HG02759 (cell line): ENCODE results near the gene CD93.

ENCODE experiments used
- ATAC-seq: cut with Tn5 transposase; IDR thresholded peaks from one replicate; pipeline ENCODE4 v1.9.1; 2021; ENCODE audit warnings: mild to moderate bottlenecking, moderate library complexity; ENCODE audit not compliant: unreplicated experiment

CD93 gene

DNA sequence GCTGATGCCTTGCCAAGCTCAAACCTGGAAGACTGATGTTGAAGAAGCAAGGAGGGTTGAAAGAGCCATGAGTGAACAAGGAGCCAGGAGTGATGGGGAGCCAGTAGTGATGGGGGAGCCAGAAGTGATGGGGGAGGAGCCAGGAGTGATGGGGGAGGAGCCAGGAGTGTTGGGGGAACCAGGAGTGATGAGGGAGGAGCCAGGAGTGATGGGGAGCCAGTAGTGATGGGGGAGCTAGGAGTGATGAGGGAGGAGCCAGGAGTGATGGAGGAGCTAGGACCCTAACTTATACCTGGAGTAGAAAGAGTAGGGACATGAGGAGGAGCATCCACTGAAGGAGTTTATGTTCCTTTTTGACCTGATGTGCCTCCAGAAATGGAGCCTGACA is 14.6 kb upstream of the CD93 start:
- ATAC-seq: no peak

DNA sequence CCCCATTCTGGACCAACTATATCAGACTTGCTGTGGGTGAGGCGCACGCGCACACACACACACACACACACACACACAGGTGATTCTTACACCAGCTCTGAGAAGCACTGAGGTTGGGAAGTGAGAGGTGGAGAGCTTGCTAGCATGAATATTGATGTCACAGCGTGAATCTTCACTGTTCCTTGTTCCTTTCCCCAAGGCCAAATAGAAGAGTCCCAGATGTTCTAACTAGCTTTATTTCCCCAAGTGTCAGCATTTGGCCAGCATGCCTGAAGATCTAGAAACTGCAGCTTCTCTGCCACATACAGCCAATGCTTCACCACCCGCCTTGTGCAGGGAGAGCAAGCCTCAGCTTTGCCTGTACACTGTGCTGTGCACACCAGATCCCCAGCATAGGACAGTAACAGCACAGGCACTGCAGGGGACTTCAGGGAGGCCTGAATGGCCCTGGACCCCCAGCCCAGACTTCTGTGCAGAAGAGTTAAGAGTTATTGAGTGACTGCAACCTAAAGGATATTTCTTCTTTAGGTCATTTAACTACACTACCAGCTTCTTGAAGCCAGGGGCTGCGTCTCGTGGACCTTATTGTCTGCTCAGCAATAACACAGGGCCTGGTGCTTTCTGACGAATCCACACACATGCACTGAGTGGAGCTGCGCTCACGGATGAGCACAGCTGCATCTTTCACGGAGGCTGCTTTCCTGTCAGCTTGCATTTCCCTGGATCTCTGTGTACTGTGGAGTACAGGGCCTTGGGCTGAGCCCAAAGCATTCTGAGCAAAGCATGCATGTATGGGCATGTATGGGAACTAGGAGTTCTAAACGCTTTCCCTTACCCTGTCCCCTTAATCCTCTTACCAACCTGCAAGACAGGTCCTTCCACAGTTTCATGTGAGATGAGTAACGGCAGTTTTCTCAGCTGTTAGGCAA is 13.9 kb upstream of the CD93 start:
- no peak for ATAC-seq

DNA sequence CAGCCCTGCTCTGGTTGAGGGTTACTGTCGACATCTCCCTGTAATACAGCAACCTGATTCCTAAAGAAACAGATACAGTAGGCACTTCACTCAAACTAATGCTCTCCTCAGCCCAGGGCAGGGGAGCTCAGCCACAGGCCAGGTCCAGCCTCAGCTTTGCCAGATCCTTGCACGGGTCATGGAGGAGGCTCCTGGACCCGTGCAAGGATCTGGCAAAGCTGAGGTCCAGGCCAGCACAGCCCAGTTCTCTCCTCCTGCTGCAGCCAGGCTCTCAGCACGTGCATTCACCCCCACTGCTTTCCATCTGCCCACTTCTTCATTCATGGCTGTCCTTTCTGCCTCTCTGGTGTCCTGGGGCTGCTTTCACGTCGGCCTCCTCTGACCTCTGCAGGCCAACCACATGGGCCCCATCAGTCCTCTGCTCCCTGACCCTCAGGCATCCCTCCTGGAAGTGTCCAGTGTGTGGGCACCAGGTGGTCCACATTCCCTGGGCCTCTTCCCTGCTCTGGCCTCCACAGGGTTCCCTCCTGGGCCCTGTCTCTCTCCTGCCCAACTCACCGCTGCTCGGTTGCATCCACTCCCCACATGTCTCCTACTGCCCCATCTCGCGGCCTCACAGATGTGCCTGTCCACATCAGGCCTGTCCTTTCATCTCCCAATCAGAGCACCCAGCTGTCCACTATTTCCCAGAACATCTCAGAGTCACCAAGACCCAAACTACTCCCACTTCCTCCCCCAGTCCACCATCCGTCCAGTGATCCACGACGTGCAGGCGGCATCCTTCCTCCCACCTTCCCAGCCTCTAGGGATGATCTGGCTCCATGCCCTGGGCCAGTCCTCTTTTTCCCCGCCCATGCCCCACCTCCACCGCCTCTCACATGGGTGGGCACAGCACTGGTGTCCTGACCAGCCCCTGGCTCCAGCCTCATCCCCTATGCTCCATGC is 11.8 kb upstream of the CD93 start:
- no peak for ATAC-seq

DNA sequence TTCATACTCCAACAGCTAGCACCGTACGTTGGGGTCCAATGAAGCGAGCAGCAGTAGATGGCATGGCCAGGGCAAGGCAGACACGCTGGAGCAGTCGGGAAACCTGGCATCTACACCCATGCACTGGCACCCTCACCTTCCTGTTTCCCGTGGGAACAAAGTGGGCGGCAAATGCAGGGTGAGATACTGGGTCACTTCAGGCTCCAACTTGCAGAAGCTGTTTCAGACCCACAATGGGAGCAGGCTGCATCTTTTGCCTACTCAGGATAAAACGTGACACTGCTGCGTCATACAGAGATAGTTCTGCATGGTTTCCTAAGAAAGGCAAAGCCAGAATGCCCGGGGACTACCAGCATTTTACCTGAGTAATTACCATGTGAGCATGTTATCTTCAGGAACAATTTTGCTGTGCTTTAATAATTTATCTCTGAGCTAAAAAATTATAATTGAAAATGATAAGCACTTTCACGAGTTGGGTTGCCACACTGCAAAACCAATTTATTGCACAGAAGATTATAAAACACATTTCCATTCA is 10.9 kb upstream of the CD93 start:
- no peak for ATAC-seq

DNA sequence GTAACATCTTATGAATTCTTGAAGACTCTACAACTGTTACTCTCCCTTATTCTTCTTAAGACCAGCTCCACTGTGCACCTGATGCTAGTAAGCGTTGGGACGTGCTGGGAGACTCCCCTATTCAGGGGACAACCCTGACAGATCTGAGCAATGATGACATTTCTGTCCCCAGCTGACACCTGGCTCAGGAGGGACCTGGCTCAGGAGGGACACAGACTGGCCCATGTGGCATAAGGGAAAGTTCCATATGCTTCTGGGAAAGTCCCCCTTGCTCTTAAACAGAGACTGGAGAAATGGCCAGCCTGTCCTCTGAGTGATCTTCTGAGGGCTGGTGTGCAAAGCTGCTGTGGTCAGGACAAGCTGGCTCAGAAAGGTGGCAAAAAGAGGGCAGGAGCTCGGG is 10.0 kb upstream of the CD93 start:
- ATAC-seq: no peak

DNA sequence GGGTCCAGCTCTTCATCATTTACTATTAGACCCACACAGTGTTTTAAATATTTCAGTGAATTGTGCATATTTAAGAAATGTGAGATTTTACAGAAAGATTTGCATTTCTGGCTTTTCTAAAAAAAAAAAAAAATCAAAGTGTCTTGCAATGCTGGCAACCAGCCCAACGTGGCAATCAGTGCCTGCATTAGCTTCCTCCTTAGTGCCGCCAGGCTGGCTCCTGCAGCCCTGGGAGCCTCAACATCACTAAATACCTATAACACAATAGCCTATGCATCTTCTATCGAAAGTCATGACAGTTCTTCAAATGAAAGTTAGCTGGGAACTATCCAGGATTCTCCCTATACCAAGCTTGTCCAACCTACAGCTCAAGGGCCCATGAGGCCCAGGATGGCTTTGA is 9.4 kb upstream of the CD93 start:
- ATAC-seq: no peak

DNA sequence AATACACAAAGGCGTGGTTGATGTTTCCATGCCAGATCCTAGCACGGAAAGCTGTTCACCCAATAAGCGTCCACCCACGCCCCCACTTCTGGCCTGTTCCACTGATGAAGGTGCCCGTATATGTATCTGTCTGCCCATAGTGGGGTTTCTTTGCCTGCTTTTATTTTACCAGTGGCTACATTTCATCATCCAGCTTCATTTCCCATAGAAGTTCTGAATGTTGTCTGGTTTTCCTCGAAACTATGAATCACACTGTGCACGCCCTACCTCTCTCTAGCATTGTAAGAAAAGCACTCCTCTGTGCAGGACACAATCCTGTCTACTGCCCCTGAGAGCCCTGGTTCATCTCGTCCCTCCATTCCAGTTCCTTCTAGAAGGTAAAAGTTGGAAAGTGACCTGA is 8.8 kb upstream of the CD93 start:
- ATAC-seq: no peak

DNA sequence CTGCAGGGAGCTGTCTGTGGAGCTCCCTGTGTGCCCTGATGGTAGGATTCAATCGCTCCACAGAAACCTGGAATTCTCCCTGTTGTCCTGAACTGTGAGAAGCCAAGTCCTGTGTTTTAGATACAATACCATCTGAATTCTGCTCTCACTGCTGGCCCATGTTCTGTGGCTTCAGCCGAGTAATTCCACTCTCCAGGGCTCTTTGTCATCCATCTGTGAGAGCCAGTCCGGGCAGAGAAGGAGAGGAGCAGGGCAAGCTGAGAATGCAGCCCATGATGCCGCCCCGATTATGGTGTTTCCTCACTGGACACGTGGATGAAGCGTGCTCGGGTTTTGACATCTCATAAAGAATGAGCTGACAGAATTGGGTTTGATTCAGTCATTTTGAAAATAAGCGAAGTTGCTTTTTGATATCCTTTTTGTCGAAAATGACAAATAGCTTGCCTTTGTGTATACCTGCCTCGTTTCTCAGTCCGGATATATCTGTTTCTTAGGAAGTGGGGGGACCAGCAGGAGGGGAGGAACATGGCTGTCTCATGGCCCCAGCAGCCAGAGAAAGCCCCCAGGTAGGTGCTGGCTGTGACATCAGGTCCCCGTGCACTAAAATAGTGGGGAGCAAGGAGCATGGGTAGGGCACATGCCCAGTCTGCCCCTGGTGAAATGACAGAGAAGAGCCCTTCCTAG is 8.2 kb upstream of the CD93 start:
- no peak for ATAC-seq

DNA sequence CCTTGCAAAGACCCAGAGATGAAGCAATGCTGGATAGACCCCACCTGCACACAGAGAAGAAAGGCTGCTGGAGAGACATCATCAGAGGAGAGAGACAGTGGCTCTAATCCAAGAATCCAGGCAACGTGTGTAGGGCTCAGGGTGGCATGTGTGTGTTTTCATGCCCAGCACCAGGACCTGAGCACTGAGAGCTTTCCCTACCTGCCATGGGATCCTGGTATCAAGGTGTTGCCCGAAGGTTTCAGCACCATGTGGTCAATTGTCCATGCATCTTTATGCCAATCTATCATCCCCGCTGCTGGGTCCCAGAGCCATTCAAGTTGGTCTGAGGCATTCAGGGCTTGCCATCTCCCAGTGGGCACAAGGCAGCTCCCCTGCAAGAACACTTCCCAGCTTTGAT is 7.5 kb upstream of the CD93 start:
- no peak for ATAC-seq

DNA sequence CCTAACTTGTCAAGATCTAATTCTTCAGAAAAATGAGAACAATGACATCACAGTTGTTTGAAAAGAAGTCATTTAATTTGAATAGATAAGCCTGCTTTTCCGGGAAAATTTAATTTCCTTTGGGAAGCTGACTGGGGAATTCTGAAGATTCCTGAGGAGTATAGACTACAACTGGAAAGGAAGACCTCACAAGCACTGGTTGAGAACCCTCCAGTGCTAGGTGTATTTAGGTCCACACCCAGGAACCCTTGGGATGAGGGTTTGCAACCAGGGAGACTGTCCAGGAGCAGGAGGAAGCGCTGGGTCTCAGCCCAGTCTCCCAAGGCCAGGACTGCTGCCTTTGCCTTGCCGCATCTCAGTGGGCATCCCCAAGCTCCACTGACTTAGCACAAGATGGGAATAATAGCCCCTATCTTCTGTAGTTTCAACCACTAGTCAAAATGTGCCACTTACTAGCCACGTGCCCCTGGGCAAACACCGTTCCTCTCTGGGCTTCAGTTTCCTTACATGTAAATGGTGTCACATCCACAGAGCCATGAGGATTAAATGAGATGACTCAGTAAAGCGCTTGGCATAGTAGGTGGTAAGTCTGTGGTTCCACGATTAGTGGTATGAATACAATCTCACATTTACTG is 6.9 kb upstream of the CD93 start:
- no peak for ATAC-seq

DNA sequence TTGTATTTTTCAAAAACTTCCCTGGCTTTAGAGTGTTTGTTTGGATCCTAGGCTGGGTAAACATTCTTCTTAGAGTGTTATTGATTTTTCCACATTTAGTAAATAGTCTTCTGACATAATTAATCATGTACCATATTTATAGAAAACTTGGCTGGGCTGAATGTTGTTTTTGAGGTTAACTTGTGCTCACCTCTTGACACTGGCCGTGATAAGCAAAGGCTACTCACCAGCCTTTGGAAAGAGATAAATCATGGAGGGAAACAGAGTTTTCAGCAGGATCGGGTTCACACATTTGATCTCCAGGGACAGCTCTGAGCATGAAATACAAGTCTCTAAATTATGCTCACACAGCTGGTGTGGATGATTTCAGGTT is 6.2 kb upstream of the CD93 start:
- ATAC-seq: no peak

DNA sequence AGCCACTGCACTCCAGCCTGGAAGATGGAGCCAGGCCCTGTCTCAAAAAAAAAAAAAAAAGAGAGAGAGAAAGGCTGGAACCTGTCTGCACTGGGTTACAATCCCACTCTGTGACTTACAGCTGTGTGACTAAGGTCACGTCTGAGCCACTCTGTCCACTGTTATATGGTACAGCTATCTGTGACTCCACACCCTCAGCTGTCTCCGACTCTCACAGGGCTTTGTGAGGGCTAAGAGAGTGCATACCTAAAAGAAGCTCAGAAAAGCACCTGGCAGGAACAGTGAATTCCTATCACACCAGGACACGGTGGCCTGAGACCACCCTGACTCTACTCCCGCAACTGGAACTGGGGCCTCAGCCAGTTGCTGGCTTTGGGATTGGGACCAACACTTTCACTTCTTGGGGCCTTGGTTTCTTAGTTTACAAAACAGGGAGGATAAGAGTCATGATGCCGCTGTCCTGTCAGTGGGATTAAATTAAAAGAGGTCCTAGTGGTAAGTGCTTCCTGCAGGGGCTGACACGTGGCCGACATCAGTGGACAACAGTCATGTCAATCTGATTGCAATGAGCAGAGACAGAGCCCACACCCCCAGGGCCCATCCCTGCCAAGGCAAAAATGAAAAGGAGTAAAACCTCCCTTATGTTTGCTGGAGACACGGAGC is 5.7 kb upstream of the CD93 start:
- ATAC-seq: no peak

DNA sequence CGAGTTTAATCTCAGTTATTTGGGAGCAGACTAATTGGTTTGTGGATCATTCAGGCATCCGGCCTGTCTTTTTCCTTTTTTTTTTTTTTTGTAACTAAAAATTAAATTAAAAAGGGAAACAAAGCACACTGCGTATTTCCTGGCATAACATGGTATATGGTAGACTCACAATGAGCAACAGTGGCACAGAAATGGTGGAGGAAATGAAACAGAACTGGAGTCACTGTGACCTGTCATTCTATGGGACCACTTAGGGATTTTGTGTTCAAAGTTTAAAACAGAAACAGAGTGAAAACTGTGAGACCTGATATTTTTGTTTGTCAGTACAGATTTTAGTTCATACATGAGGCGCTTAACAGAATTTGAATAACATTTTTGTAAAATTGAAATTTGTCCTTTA is 4.8 kb upstream of the CD93 start:
- no peak for ATAC-seq

DNA sequence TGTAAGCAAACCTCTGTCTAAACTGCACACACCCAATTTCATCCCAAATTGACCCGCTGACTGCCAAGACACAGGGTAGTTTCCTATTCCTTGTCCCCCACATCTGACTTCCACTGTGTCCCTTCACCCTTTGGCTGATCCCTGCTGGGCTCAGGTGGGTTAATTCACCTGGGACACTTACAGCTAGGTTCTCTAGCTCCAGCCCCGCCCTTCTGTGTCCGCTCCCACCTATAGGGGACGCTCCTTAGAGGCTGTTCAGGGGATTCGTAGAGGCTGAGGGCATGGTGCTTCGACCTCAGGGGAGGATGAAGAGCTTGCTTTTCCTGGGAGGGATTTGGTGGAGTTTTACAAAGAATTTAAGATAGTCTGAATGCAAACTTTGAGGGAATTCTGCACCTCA is 4.0 kb upstream of the CD93 start:
- no peak for ATAC-seq

DNA sequence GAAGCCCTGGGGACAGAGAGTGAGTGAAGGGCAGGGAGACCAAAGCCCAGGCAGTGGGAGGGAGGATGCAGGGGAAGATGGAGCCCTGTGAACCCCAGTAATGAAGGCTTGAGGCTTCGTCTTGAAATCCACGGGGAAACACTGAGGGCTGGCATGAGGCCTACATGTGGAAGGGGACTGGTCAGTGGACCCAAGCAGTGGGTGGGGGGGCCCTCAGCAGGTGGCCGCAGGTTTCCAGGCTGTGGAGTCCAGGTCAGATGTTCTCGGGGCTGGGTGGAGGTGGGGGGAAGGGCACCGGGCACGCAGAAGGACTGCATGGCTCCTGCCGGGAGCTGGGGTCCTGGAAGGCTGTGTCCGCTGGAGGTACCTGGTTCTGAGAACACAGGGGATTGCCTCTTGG is 2.7 kb upstream of the CD93 start:
- ATAC-seq: no peak

DNA sequence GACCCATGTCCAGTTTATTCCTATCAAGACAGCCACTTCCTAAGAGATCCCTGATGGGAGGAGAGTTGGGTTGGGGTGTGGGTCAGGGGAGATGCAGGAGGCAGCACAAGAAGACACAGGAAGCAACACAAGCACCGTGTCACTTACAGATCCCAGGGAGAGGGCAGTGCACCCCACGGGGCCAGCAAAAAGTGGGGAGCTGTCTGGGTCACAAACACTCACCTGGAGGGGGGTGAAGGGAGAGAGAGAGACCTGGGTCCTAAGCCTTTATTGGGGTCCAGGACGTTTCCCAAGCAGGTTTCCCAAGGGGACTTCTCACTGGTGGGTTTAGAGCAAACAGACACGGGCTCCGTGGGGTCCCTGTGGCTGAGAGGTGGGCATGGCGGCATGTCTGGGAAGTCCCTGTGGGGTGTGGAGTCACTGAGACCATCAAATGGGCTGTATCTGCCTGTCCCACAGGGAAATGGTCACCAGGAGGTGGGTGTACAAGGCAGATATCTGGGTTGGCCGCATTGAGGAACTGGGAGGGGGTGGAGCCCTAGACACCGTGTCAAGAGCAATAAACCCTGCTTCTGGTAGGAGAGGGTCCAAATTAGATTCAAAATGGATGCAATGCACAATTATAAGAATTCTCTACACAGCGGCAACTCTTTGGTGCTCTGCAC is 1.6 kb upstream of the CD93 start:
- ATAC-seq: no peak

DNA sequence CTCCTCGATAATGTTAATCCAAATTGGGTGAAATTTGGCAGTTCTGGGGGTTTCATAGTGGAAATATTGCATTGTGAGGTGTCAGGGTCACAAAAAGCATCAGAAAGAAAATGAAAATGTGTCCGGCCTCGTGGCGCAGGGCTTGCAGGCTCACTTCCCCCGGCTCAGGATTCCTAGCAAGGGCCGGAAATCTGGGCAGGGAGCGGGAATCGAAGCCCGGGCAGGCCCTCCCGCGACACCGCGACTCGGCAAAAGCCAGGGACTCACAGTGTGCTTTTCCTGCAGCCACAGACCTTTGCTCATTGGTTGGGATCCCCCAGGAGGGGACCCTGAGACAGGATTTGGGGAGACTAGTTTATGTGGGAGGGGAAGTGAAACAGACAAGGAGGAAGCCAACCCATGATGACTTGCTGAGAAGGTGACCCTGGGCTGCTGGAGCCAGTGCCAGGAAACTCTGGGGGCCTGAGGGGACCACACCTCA is 847 bp upstream of the CD93 start:
- ATAC-seq: no peak

DNA sequence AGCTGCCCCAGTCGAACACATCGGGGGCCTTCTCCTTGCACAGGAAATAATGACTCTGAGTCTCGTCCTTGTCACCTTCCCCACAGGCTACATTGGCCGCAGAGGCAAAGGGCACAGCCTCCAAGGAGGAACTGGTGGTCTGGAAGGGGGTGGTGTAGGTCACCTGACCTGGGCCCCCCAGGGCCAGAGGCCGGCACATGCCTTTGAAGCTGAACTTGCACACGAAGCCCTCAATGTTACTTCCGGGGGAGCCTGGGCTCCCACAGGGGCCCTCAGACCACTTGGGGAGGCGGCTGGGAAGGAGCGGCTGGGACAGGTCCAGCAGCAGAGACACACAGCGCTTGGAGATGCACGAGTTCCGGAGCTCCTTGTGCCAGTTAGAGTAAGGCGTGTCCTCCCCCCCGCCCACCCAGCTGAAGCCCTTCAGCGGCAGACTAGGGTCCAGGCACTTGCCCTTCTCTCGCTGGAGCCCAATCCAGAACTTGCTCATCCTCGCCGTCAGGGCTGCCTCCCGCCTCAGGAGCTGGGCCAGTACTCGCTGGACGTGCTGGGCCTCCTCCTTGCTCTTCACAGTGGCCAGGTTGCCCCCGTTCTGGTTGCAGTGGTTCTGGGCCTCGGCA is 578 bp downstream of the CD93 start:
- no peak for ATAC-seq

DNA sequence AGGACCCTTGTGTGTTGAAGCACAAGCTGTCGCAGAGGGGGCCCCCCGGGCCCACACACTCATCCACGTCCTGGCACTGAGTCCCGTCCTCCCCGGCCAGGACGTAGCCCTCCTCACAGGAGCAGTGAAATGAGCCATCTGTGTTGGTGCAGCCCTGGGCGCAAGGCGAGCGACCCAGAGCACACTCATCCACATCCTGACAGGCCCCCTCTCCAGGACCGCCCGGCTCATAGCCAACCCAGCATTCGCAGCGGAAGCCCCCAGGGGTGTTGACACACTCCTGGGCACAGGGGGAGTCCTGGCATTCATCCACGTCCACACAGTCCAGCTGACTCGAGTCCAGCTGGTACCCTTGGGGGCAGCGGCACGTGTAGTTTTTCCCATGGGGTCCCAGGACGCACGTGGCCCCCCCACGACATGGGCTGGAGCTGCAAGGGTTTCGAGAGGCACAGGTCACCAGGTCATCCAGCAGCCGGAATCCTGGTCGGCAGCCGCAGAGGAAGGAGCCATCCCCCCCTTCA is 1.2 kb downstream of the CD93 start:
- ATAC-seq: no peak
